HPDE6-E6E7 (cell line): ENCODE results near the gene PTH1R.

Source experiments
- DNase-seq: peaks from one replicate; pipeline ENCODE4 v3.0.0; 2011; ENCODE audit warnings: missing footprints; ENCODE audit errors: extremely low spot score

PTH1R gene

DNA sequence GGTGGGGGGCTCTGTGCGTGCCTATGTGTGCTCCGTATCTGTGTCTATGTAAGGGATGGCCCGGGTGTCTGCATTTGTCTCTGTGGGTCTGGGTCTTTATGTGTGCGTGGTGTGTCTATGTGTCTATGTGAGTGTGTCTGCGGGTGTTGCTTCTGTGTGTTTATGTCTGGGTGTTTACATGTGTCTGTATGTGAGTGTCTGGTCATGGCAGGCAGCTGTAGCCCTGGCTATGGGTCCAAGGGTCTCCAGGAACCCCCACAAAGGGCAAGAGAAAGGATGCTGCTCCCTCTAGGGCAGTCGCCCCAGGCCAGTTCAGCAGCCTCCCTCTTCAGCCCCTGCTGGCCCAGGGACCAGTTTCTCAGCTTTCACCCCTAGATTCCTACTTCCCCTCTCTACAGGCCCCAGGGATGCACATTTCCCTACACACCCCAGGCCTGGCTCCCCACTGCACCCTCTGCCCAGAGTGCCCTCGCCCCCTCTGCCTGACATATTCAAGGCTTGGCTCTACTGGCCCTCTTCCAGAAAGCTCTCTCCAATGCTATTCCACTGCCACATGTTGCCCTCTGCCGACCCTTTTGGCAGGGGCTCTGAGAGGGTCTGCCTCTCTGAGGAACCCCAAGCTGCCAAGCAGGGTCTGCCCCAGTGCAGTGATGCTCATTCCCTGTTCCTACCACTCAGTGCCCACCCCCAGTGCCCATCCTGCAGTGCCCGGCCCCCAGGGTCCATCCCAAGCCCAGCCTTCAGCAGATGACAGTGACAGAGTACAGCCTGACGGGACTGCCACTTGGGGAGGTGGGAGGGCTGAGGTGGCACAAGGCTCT lies 13.2 kb upstream of the PTH1R start:
- DNase-seq = no peak

DNA sequence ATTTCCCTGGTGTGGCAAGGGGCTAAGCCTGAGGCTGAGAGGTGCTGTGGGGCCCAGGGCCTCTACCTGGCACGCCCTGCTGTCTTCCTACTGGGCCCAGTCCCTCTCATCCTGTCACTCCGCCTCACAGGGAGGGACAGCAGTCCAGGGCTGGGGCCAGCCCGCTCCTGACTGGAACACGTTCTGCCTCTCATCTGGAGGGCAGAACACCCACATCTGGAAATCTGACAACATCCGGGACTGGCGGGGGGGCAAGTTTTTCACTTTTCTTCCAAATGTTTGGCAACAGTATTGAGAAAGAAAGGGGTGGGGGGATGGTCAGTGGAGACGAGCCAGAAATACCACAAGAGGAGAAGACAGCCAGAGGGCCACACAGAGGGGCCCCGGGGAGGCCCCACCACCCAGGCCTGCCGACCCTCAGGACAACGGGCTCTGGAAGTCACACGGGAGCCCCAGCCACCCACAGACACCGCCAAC lies 12.5 kb upstream of the PTH1R start:
- no peak for DNase-seq

DNA sequence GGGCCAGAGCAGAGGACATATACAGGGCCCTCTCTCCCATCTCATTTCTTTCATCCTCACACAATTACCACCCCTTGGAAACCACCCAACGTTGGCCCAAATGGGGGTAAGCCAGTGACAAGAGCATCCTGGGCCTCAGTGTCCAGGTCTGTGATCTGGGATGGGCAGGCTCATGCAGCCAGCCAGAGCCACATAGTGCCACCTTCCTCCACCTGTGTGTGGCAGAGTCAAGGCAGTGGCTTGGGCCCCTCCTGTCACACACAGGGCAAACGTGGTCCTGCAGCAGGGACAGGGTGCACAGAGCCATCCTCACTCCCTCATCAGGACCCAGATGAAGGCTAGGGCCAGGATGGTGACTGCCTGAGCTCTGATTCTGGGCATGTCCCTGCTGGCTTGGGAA lies 12.0 kb upstream of the PTH1R start:
- DNase-seq = no peak

DNA sequence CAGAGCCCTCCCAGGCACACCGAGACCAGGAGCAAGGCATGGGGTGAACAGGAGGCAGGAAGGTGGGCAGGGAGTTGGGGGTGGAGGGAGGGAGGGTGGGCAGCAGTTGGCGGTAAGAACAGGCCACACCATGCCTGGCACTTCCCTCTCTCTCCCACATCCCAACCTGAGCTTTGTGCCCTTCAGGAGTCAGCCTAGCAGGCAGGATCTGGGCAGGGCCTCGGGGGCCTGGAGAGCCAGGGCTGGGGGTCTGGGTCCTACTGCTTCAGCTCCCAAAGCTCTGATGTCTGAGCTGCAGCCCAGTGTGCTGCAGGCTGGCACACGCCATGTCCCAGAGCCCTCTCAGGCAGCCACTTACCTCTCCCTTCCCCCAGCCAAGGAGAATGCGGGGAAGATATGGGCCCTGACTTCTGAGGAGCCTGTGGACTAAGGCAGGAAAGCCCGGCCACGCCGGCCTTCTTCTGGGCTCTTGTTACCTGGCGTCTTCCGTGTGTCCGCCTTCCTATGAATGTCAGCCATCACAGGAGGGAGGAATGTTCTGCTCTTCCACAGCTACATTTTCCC lies 11.4 kb upstream of the PTH1R start:
- no peak for DNase-seq

DNA sequence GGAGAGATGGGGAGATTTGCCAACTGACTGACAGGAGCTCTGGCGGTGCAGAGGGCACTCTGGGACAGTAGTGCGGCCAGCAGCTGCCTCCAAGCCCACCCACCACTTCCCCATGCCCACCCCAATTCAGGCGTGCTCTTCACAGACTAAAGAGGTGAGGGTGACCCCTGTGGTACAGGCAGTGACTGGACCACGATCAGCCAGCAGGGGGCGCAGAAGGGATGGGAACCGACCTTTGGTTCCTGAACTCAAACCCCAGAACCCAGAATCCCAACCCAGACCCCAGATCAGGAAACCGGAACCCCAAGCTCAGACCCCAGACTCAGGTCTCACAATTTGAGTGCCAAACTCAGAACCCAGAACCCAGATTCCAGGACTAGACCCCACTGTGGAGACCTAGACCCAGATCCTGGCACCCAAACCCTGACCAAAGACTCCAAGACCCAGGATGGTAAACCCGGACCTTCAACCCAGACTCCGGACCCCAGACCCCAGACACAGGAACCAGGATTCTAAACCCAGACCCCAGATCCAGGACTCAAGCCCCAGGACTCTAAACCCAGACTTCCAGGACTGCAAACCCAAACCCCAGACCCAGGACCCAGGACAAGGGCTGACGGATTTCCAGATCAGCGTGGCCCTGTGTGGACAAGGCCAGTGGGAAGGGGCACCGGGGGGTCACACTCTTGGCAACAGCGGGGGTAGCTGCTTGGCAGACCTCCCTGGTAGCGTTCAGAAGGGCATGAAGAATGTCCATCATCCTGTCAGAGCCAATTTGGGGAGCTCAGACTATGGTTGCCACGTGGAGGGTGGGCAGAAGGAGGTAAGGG lies 10.6 kb upstream of the PTH1R start:
- peak; percentile 34 for DNase-seq

DNA sequence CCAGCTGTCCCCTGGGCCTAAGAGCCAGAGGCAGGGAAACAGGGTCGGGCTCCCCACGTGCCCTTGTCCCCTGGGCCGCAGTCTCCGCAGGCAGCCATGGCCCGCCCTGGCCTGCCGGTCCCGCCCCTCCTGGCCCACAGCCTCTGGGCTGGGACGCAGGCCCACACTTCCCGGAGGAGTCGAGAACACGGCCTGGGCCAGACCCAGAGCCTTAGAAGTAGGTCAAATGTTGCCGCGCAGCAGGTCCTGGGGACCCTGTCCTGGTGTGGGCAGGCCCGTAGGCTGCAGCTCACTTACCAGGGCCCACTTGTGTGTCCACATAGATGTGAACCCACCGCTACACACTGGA lies 10.0 kb upstream of the PTH1R start:
- DNase-seq = no peak

DNA sequence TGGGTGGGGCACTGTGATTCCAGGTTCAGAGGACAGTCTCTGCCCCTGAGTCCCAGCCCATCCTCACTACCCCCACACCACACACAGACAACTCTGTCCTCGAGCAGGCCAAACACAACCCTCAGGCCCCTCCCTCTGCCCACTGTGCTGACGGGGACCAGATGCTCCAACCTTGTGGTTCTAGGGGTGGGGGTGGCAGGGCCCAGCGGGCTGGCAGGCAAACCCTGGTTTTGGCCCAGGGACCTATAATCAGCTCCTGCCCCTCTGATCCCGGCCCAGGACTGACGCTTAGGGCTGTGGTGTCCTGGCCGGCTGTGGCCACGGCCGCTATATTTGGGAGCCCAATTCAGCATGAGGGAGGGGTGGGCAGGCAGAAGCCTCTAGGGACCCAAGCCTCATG lies 9.2 kb upstream of the PTH1R start:
- DNase-seq = no peak

DNA sequence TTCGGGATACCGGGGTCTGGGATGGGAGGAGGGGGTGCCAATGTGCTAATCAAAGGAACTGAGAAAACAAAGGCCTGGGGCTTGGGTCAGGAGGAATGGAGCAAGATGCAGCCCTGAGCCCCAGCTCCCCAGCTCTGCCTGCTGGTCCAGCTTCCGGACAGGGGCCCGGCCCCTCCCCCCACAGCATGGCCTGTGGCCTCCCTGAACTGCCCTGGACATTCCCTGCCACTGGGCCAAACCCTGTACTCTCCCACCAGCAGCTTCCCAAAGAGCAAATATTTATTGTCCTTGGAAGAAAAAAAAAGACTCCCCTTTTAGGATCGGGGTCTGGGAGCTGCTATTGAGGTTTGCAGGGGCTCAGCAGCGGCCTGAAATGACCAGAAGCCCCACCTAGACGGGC lies 8.6 kb upstream of the PTH1R start:
- DNase-seq = no peak

DNA sequence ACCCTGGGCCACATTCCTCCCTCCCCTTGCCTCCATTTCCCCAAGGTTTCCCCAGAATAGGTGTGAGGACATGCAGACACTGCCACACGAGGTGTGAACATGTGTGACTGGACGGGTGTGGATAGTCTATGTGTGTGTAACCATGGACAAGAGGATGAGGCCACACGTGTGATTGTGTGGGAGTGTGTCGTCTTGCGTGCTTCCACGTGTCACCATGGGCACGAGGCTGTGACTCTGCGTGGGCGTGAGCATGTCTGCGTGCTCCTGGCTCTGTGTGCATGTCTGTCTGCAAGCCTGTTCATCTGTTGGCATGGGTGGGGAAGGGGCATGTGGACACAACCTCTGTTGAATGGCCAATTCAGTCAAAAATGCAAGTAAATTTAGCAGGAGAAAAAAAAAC lies 8.1 kb upstream of the PTH1R start:
- no peak for DNase-seq

DNA sequence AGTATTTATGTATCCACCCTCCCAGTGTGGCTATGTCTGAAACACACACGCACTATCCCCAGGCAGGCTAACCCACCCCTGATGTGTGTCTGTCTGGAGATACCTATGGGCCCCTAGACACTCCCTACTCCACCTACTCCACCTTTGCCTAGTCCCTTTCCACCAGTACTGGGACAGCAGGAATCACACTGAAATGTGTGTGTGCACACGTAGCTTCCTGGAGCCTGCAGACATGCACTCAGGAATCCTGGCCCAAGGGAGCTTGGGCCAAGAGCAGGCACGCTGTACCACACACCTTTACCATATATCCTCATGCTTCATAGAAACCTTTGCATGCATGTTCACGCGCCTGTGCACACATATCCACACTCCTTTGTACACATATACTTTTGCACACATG lies 6.9 kb upstream of the PTH1R start:
- DNase-seq = no peak

DNA sequence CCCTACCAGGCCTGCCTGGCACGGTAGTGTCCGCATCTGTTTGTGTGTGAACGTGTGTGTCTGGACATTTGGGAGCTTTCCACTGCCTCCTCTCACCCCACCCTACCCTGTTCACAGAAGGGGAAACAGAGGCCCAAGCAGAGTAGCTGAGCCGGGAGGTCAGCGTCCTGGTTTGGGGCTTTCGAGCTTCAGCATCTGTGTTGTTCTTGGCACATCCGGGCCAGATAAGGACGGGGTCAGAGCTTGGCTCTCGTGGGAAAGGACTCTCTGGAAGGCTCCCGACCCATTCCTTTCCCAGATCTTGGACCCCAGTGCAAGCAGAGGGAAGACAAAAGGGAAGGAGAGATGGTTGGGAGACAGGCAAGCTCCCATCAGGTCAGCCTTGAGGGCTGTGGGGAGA lies 6.3 kb upstream of the PTH1R start:
- DNase-seq = no peak

DNA sequence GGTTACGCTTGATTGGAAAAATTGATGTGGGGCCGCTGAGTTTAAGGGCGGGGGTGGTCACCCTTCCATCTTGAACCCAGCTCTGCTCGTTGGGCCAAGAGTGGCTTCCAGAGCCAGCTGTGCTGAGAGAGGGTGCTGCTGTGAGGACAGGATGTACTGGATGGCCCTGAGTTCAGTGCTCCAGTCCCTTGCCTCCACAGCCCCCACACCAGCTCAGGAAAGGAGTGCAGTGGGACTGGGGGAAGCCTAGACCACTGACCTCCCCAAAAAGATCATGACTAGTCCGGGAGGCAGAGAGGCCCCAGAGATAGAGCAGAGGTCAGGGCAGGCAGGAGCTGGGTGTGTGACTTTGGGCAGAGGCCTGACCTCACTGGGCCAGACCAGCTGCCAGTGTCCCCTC lies 4.0 kb upstream of the PTH1R start:
- no peak for DNase-seq

DNA sequence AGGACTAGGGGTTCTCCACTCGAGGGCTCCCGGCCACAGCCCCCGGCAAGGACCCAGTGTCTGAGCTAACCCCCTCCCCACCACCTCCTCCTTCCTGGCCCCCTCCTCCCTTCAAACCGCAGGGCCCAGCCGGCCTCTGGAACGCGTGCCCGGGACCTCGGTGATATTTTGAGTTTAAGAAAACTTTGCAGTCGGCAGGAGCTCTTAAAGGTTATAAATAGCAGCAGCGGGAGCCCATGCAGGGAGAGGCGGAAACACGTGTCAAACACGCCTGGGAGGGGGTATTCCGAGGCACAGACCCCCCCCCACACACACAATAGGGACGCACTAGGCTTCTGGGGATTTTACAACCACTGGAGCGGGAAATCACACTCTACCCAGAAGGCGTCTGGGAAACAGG lies 3.1 kb upstream of the PTH1R start:
- no peak for DNase-seq

DNA sequence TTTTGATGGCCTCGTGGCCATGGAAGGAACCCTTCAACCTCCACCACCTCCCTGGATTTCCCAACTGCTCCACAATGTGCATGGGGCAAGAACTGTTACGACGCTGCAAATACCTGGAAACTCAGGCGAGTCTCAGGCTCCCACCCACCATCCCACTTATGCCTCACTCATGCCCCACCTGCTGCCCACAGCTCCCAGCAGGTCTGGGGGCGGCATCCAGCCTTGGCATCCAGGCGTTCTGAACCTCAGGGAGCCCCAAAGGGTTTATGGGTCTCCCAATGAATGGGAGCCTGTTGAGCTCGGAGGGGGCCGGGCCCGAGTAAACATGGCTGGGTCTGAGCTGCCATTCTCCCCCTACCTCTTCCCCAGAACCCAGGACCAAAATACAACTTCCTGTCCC lies 2.0 kb upstream of the PTH1R start:
- no peak for DNase-seq

DNA sequence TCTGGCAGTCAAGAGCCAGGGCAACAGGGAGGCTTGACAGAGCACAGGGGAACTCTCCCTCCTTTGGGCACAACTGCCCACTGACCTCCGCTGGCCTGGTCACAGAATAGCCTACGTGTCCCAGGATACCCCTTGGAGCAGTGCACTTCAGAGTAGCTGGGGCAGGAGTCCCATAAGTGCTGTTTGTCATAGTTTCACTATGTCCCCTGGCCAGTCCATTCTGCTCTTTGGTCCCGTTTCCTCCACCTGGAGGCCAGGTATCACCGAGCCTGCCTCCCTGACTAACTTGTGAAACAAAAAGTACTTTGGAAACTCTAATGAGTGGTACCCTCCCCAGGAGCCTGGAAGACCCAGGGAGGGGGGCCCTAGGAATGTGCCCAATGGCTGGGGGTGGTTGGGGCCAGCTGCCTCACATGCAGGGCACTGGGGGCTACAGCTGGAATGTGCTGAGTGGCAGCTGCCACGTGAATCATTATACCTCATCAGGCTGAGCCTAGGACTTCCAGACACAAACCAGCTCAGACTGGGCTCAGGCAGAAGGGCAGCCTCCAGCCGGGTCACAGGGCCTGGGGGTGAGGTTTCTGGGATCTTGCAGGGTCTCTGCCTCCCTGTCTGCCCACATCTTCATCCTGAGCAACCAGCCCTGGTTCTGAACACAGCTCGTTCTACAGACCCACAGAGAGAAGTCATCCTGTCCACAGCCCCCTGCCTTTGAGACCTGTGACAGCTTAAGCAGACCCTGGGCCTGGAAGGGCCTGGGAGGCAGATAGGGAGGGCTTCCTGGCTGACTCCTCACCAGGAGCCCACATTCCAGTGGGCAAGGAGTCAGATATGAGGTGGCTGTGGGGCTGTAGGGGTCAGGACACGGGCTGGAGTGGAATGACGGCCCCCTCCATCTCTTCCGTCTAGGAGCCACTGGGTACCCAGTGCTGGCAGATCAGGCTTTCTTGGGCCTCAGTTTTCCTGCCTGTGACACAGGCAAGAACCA lies 914 bp upstream of the PTH1R start:
- no peak for DNase-seq

DNA sequence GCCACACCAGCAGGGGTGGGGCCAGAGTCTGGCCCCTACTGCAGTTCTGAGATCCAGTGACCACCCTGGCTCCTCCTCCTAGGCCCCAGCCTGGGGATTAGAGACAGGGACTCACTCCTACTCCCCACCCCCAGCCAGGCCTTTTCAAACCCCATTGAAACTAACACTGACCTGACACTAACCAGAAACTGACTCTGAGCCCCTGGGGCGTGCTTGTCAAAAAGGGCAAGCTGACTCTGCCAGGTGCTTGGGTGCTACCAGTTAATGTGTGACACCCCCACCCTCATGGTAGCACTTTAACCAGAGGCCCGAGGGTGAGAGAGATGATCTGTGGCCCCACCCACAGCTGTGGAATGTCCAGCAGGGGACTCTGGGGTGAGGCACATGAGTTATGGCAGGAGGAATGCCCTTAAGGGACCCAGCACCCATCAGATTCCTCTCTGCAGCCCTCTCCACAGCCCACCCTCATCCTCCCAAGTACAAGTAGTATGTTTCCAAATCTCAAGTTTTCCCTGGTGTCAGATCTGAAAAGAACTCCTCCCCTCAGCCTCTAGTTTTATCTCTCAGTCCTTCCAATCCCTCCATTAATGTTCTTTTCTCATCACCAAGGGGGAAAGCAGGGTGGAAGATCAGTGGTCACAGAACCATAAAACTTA lies 1.4 kb downstream of the PTH1R start:
- no peak for DNase-seq

DNA sequence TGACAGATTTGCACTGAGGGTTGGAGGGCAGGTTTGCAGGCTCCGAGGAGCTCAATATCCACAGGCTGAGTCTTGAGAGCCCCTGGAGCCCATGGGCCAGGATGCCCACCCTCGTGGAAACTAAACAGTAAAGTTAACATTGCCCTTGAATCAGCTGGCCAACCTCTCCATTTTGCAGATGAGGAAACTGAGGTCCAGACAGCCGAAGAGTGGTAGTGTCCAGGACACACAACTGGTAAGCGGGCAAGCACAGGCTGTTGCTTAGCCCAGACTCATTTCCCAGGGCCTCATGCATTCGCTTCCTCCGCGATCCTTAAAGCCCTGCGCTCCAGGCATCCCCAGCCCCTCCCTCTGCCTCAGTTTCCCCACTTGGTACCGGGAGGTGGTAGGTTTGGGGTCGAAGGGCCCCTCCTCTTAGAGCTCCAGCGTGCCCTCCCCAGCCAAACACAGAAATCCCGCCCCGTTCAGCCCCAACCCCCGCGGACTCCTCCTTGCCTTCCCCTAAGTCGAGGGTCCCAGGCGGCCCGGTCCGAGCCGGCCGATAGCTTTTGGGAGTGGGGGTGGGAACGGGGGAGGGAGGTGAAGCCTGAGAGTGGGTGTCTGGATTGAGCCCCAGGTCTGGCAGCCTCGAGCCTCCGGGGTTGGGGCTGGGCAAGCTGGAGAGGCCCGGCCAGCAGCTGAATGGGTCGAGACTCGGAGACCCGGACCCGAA lies 3.5 kb downstream of the PTH1R start:
- DNase-seq = no peak

DNA sequence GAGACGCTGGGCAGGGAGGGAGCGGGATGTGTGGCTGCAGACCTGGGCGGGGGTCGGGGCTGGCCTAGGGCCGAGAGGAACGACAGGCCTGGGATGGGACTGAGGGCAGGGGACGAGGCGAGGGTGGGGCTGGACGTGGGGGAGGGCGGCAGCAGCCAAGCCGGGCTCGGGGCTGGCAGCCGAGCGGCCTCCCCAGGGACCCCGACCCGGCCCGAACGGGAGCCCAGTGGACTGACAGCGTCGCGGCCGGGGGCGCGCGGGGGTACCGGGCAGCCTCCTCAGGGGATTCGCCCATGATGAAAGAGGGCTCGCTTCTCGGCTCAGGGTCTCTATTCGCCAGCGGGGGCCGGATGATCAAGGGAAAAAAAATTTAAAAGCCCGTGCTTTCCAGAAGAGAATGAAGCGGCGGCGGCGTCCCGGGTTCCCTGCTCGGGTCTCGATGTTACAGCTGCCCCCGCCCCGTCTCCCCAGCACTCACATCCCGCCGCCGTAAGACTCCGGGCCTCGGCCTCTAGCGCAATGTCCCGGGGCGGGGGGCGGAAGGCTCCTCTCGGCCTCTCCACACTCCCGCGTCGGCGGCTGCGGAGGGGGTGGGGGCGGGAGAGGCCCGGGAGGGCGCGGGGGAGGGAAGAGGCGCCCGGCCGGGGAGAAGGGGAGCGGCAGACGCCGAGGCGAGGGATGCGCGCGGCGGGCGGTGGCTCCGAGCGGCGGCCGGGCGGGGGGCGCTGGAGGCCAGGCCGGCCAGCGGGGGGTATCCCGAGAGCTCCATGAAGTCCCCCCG lies 4.3 kb downstream of the PTH1R start:
- DNase-seq = no peak

DNA sequence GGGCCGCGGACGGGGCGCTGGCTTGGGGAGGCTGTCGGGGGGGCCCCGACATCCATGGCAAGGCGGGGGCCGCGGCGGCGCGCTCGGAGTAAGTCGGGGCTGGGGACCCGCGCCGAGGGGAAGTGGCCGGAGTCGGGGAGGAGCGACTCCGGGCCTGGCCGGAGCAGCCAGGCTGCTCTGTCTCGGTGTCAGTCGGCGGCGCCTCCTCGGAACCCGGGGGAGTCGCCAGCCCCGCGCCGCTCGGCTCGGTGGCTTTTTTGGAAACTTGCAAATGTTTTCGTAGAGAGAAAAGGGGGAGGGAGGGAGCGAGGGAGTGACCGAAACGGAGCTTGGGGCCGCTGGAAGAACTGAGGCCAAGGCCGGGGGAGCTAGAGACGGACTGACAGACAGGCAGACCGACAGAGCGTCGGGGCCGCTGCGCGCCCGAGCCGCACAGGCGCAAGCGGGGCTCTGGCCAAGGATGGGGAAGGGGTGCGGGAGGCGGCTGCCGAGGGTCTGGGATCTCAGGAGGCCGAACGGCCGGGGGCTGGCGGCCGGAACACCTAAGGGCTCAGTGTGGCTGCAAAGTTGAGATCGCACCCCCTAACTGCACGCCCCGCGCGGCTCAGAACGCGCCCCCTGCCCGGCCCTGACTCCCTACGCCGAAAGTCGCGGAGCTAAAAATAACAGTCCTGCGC lies 5.0 kb downstream of the PTH1R start:
- DNase-seq = no peak
